ENCODE data around the gene PNPLA8.
A peak's percentile ranks its signal among the peaks of the same experiment; 100 is the strongest.

Gene PNPLA8

GRCh38 chr7:108499566-108499965 is 26.4 kb downstream of the PNPLA8 start:
- DNase-seq (ENCODE audit: low read depth), result no peak
- no peak for TF ChIP-seq CTCF (IDR thresholded peaks at IDR 0.05; ENCODE audit: low read depth, low read length)
- no peak for TF ChIP-seq MAX (IDR thresholded peaks at IDR 0.05; ENCODE audit: low read depth, low read length)
- no peak for TF ChIP-seq POLR2A (IDR thresholded peaks at IDR 0.05; ENCODE audit: extremely low read depth, insufficient read length)
- no peak for TF ChIP-seq MYC (IDR thresholded peaks at IDR 0.05; ENCODE audit: low read depth, low read length)
- no peak overlapping the region for H3K4me3 ChIP-seq (ENCODE audit: low read depth, low read length)

GRCh38 chr7:108498481-108498880 is 27.5 kb downstream of the PNPLA8 start:
- H3K4me3 ChIP-seq (ENCODE audit: low read depth, low read length), result no peak overlapping the region
- TF ChIP-seq MAX (IDR thresholded peaks at IDR 0.05; ENCODE audit: low read depth, low read length), result no peak
- no peak for TF ChIP-seq POLR2A (IDR thresholded peaks at IDR 0.05; ENCODE audit: extremely low read depth, insufficient read length)
- TF ChIP-seq MYC (IDR thresholded peaks at IDR 0.05; ENCODE audit: low read depth, low read length), result no peak
- no peak for TF ChIP-seq CTCF (IDR thresholded peaks at IDR 0.05; ENCODE audit: low read depth, low read length)

GRCh38 chr7:108497082-108497725 is 28.7 kb downstream of the PNPLA8 start:
- peak; percentile 77 for DNase-seq (ENCODE audit: low read depth)
- TF ChIP-seq CTCF (IDR thresholded peaks at IDR 0.05; ENCODE audit: low read depth, low read length), result peak; percentile 82
- no peak for TF ChIP-seq MAX (IDR thresholded peaks at IDR 0.05; ENCODE audit: low read depth, low read length)
- no peak for TF ChIP-seq MYC (IDR thresholded peaks at IDR 0.05; ENCODE audit: low read depth, low read length)
- no peak for TF ChIP-seq POLR2A (IDR thresholded peaks at IDR 0.05; ENCODE audit: extremely low read depth, insufficient read length)
- no peak overlapping the region for H3K4me3 ChIP-seq (ENCODE audit: low read depth, low read length)

More at GRCh38 chr7:108498481-108498880, 27.5 kb downstream of the PNPLA8 start:
- DNase-seq (ENCODE audit: low read depth), result no peak

- TF ChIP-seq CTCF (IDR thresholded peaks at IDR 0.05; ENCODE audit: low read depth, low read length) (no peak), POLR2A (IDR thresholded peaks at IDR 0.05; ENCODE audit: extremely low read depth, insufficient read length) (no peak), MAX (IDR thresholded peaks at IDR 0.05; ENCODE audit: low read depth, low read length) (no peak), MYC (IDR thresholded peaks at IDR 0.05; ENCODE audit: low read depth, low read length) (no peak)
- no peak overlapping the region for H3K4me3 ChIP-seq (ENCODE audit: low read depth, low read length)
- no peak for DNase-seq (ENCODE audit: low read depth)
Measured at GRCh38 chr7:108492742-108493141, 33.2 kb downstream of the PNPLA8 start.

- no peak for TF ChIP-seq POLR2A (IDR thresholded peaks at IDR 0.05; ENCODE audit: extremely low read depth, insufficient read length)
- no peak for TF ChIP-seq CTCF (IDR thresholded peaks at IDR 0.05; ENCODE audit: low read depth, low read length)
- no peak for TF ChIP-seq MAX (IDR thresholded peaks at IDR 0.05; ENCODE audit: low read depth, low read length)
- TF ChIP-seq MYC (IDR thresholded peaks at IDR 0.05; ENCODE audit: low read depth, low read length), result no peak
- DNase-seq (ENCODE audit: low read depth), result no peak
- H3K4me3 ChIP-seq (ENCODE audit: low read depth, low read length), result no peak overlapping the region
Measured at GRCh38 chr7:108488768-108489538, 37.0 kb downstream of the PNPLA8 start.
